Hepatocyte (in vitro differentiated cells): ENCODE data around the gene UBE2J2.

ENCODE experiments used
- EZH2 ChIP-seq: fragments of 200-600 bp; sonication (generic); IDR thresholded peaks from 2 replicates; pipeline ENCODE4 v1.6.1; 2016; ENCODE audit warnings: antibody characterized with exemption, mild to moderate bottlenecking, borderline replicate concordance
- TF ChIP-seq, protein P1 (sequence below): fragments of 200-600 bp; sonication (generic); IDR thresholded peaks from 2 replicates; pipeline ENCODE4 v1.5.1; 2016; ENCODE audit warnings: antibody characterized with exemption, mild to moderate bottlenecking; ENCODE audit not compliant: poor library complexity

DNA sequence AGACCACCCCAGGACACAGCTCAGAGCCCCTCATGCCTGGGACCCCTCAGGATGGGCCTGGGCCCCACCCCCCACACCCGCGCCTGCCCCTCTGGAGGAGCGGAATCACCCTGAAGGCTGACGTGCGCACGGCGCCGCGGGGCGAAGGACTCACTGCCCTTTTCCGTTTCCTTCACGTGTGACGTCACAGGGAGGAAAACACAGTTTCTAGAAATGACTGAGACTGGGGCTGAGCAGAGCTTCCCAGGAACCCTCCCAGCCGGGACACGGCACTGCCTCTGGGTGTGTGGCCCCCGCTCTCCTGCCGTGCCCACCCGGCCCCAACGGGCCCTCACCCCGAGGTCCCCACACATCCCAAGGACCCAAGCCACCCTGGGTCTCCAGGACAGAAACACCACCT lies 54.3 kb downstream of the UBE2J2 start:
- TF ChIP-seq, protein P1, sequence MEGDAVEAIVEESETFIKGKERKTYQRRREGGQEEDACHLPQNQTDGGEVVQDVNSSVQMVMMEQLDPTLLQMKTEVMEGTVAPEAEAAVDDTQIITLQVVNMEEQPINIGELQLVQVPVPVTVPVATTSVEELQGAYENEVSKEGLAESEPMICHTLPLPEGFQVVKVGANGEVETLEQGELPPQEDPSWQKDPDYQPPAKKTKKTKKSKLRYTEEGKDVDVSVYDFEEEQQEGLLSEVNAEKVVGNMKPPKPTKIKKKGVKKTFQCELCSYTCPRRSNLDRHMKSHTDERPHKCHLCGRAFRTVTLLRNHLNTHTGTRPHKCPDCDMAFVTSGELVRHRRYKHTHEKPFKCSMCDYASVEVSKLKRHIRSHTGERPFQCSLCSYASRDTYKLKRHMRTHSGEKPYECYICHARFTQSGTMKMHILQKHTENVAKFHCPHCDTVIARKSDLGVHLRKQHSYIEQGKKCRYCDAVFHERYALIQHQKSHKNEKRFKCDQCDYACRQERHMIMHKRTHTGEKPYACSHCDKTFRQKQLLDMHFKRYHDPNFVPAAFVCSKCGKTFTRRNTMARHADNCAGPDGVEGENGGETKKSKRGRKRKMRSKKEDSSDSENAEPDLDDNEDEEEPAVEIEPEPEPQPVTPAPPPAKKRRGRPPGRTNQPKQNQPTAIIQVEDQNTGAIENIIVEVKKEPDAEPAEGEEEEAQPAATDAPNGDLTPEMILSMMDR: no peak
- no peak for TF ChIP-seq EZH2
